HG02642 (cell line): ENCODE measurements around the gene SLCO4A1.

Experiments
- ATAC-seq: cut with Tn5 transposase; IDR thresholded peaks from one replicate; pipeline ENCODE4 v1.9.1; 2021; ENCODE audit warnings: mild to moderate bottlenecking; ENCODE audit not compliant: unreplicated experiment, poor library complexity

SLCO4A1 gene

GRCh38 chr20:62695448-62696414 lies 53.4 kb downstream of the SLCO4A1 start:
- no peak for ATAC-seq

- ATAC-seq = no peak
Observed at GRCh38 chr20:62696434-62696957, 54.2 kb downstream of the SLCO4A1 start.

DNA sequence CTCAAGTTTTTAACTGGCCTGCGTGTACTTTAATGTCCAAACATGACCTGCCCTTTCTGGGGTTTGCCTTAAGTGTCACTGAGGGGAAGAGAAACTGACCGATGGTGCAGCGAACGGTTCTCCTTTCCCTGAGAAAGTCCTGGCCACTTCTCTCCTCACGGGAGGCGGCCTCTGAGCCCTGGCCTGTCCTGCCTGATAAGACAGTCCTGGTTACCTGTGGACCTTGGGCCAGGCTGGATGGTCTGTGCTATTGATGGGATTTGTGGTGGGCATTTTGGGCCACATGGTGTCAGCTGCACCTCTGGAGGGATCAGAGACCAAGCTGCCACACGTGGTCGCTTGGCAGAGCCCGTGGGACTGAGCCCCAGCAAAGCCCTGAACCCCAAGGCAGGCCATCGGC lies 54.7 kb downstream of the SLCO4A1 start:
- ATAC-seq = no peak

DNA sequence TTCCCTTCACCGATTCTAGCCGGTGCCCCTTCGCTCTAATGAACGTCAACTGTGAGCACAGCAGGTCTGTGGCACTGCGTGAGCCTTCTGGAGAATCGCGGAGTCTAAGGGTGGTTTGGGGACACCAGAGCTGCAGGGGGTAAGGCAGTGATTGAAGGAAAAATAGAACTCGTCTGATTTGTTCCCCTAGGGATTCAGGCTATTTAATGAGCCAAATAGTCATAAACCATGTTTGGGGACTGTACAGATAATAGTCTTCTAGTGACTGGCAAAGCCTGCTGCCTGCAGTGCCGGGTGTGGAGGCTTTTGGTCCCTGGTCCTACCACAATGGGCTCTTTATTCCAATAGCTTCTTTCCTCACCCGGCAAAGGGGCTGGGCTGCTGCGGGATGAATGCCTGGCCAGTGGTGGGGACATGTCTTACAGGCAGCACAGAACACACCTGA lies 55.2 kb downstream of the SLCO4A1 start:
- ATAC-seq = no peak

DNA sequence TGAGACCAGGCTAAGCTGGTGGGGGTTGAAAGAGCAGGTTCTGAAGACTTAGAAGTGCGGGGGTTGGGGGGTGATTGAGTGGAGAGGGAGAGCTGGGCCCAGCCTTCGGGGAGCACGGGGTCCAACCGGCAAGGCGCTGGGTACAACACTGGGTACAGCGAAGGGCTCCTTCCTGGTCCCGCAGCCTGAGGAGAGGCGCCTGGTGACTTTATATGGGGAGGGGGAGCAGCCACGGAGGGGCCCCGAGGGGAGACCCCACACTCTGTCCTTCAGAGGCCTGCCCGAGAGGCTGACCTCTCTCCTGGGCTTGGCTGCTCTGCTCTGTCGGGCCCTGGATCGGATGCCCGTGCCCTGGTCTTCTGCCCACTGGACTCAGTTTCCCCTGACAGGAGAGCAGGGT lies 55.9 kb downstream of the SLCO4A1 start:
- no peak for ATAC-seq

DNA sequence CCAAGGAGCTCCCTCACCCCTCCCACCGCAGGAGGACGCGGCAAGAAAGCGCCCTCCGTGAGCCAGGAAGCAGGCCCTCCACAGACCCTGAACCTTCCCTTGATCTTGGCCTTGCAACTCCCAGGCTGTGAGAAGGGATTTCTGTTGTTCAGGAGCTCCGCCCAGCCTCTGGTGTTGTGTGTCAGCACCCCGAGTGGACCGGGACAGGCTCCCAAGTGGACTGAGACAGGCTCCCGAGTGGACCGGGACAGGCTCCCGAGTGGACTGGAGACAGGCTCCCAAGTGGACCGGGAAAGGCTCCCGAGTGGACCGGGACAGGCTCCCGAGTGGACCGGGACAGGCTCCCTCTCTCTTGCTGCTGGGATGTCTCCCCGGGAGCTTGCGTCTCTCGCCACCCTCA lies 57.0 kb downstream of the SLCO4A1 start:
- ATAC-seq = no peak

- no peak for ATAC-seq
Observed at GRCh38 chr20:62699741-62700140, 57.4 kb downstream of the SLCO4A1 start.

GRCh38 chr20:62700261-62700930 lies 58.1 kb downstream of the SLCO4A1 start:
- no peak for ATAC-seq

DNA sequence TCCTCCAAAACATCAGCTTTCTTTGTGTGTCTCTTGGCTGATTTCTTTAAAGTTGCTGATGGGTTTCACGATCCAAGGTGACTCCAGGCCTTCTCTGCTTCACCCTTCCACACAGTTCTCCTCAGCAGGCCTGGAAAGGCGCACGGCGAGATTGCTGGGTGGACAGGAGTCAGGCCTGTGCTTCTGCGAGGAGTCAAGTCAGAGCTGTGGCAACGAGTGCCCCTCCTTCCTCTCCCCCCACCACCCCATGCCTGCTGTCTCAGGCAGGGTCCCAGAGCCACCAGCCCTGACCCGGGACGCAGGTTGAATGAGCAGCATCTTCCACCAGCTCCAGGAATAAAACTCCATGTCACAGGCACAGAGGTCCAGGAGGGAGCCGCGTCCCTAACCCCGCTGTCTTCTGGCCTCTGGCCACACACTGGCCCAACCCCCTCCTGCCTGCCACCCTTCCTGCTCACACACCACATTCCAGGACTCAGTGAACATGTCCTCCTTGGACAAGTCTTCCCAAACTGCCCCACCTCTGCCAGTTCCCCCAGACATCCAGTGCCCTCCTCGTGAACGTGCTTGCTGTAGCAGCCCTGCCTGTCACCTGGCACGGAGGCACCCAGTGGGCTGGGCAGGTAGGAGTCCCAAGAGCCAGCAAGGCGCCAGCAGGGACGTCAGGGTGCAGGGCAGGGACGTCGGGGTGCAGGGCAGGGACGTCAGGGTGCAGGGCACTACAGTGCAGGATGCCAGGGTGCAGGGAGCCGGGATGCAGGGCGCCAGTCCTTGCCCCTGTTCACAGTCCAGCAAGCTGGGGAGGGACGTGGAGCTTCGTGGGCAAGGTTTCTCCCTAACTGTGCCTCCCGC lies 59.1 kb downstream of the SLCO4A1 start:
- no peak for ATAC-seq

- no peak for ATAC-seq
Observed at GRCh38 chr20:62702013-62702300, 59.7 kb downstream of the SLCO4A1 start.

- ATAC-seq = no peak
Observed at GRCh38 chr20:62702895-62703852, 60.9 kb downstream of the SLCO4A1 start.

DNA sequence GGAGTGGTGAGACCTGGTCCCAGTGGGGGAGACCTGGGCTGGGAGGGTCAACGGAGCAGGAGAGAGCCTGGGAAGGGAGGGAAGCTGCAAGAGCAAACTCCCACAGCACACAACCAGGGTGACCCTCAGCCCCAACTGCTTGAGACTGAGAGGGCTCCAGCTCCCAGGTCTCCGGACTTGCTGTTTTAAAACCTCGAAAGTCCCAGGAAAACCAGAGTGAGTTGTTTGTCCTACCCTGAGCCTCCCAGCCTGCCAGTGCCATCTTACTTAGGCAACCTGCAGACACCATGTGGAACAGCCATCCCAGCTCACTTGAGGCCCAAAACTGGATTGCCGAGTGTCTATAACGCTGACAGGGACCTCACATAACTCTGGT lies 61.5 kb downstream of the SLCO4A1 start:
- no peak for ATAC-seq

GRCh38 chr20:62704341-62704948 lies 62.1 kb downstream of the SLCO4A1 start:
- no peak for ATAC-seq

DNA sequence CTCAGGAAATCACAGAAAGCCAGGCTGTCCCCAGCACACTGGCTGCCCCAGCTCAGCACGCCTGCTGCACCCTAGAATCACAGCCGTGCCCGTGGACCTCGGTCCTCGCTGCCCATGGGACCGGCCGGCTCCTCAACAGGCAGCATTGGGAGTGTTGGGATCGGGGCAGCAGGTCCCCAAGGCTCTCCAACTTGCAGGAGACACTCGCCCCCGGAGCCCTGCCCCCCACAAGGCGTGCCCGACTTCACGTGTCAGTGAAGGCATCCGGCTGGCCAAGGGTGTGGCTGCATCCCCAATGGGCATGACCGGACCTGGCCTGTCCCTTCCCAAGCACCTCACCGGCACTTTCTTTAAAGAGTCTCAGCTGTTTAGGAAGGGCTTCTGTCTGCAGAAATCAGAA lies 63.3 kb downstream of the SLCO4A1 start:
- ATAC-seq = no peak

GRCh38 chr20:62706344-62706743 lies 64.0 kb downstream of the SLCO4A1 start:
- ATAC-seq = no peak

- ATAC-seq = no peak
Observed at GRCh38 chr20:62706857-62707256, 64.6 kb downstream of the SLCO4A1 start.

GRCh38 chr20:62707276-62707920 lies 65.1 kb downstream of the SLCO4A1 start:
- no peak for ATAC-seq

DNA sequence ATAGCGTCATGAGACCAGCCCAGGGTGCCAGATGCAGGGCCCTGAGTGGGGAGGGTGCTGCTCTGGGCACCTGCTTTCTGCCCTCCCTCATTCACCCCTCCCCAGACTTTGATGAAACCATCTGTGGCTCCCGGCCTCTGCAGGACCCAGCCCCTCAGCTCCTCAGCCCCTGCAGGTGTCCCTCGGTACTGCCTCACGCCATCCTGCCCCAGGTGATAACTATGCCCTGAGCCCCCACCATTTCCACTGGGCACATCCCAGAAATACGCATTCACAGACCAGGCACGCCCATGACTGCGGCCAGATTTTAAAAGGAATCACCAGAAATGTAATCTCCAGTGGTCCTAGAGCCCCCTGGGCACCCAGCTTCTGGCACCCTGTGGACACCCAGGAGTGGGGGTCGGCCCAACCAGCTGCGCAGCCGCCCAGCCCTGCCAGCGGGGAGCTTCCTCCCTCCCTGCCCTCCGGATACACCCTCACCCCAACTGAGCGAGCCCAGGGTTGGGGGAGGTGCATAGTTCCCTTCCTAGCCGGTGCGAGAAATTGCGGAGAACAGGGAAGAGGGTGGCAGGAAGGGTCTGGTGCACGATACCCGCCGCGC lies 65.7 kb downstream of the SLCO4A1 start:
- no peak for ATAC-seq
